K562 (cell line): Measurements from ENCODE around the gene CLDN10. TPM values are rescaled to one million over a fixed set of nuclear protein-coding genes. Genes with fewer than 3 reads are reported as not detected.

Experiments used
- ATAC-seq: fragments of 200-7000 bp; cut with Tn5 transposase; 3 replicates; pipeline ENCODE4 v1.9.1; 2020; ENCODE audit warnings: moderate library complexity
- BruUV-seq: library from RNA; stranded (reverse); fragments of 400-500 nt; replicated peaks from 2 replicates; lab custom pipeline; 2021; lab: Mats Ljungman, UMichigan
- CTCF ChIA-PET: fragments of 300-600 bp; formaldehyde crosslinking; extraction: SDS; loops from one replicate; lab custom pipeline; 2021; ENCODE audit warnings: low intra/inter-chr PET ratio; lab: Yijun Ruan, JAX
- POLR2A ChIA-PET: fragments of 300-600, 350-650 bp; sonication (Branson Sonifier 250); formaldehyde crosslinking; extraction: SDS; loops from one replicate; lab custom pipeline; 2021; ENCODE audit warnings: antibody characterized with exemption, inconsistent platforms; lab: Yijun Ruan, JAX
- DNase-seq, 4 experiments: peaks; one replicate each; pipeline versions ENCODE4 v3.0.0 to v3.0.0-alpha.2; 2011 to 2018; ENCODE audit warnings: low spot score in 3 of 4, mixed read lengths in 3 of 4; ENCODE audit errors: extremely low read depth in 1 of 4
- FAIRE-seq: peaks from 2 replicates; lab custom pipeline; 2011; peaks lifted over from hg19 to GRCh38; lab: Jason Lieb, UNC
- H2AFZ ChIP-seq: 2 replicates; pipeline ENCODE4 v1.6.0; 2011; ENCODE audit warnings: low read depth, low read length, control low read depth, inconsistent platforms
- H3K27ac ChIP-seq: fragments of 200-600 bp; 3 replicates; pipeline ENCODE4 v1.8.0; 2011; ENCODE audit warnings: low read depth, mild to moderate bottlenecking, control low read depth, inconsistent platforms, low read length, moderate library complexity, mixed read lengths; ENCODE audit errors: extremely low read depth
- H3K27me3 ChIP-seq, 2 experiments: fragments of 300-600 bp in 1 of 2; 2 replicates in 1 of 2; 3 replicates in 1 of 2; pipeline versions ENCODE4 v1.6.0 to v1.8.0; 2011; ENCODE audit warnings: inconsistent platforms in 2 of 2, low read length in 2 of 2, mild to moderate bottlenecking in 1 of 2, mixed read lengths in 1 of 2, moderate library complexity in 1 of 2; ENCODE audit not compliant: control insufficient read depth in 2 of 2, insufficient read depth in 2 of 2
- H3K36me3 ChIP-seq: fragments of 300-600 bp; 3 replicates; pipeline ENCODE4 v1.8.0; 2011; ENCODE audit warnings: mild to moderate bottlenecking, low read length, inconsistent platforms; ENCODE audit not compliant: control insufficient read depth, insufficient read depth
- H3K4me1 ChIP-seq, 2 experiments: fragments of 200-600 bp in 1 of 2; replicated peaks in 1 of 2; 2 replicates in 1 of 2; 3 replicates in 1 of 2; pipeline versions ENCODE4 v1.5.1 to v1.8.0; 2011; ENCODE audit warnings: inconsistent platforms in 2 of 2, low read length in 2 of 2, mild to moderate bottlenecking in 1 of 2, mixed read lengths in 1 of 2, moderate library complexity in 1 of 2; ENCODE audit not compliant: control insufficient read depth in 2 of 2, insufficient read depth in 2 of 2
- H3K4me2 ChIP-seq: 2 replicates; pipeline ENCODE4 v1.6.1; 2011; ENCODE audit warnings: low read length, control low read depth, inconsistent platforms, mixed read lengths; ENCODE audit not compliant: insufficient read depth
- H3K4me3 ChIP-seq: fragments of 200-600 bp; sonication (generic), shearing (Covaris generic); 2 replicates; pipeline ENCODE4 v1.5.1; 2016; ENCODE audit warnings: control low read depth, inconsistent platforms
- H3K79me2 ChIP-seq: fragments of 200-600 bp; 3 replicates; pipeline ENCODE4 v1.8.0; 2011; ENCODE audit warnings: low read length, inconsistent platforms; ENCODE audit not compliant: control insufficient read depth, insufficient read depth
- H3K9ac ChIP-seq, 2 experiments: 2 replicates each; pipeline versions ENCODE4 v1.6.0 to v1.6.1; 2011; ENCODE audit warnings: low read depth in 2 of 2, low read length in 2 of 2, control low read depth in 1 of 2, inconsistent platforms in 1 of 2, mild to moderate bottlenecking in 1 of 2, mixed read lengths in 1 of 2; ENCODE audit not compliant: insufficient read depth in 1 of 2
- H3K9me1 ChIP-seq: one replicate; pipeline ENCODE4 v1.6.0; 2011; ENCODE audit warnings: inconsistent platforms, mild to moderate bottlenecking, low read length, moderate library complexity; ENCODE audit not compliant: control insufficient read depth, insufficient read depth
- H3K9me3 ChIP-seq: replicated peaks from 2 replicates; pipeline ENCODE4 v1.5.1; 2011; ENCODE audit warnings: low read depth, low read length, inconsistent platforms; ENCODE audit not compliant: control insufficient read depth, insufficient read depth
- H4K20me1 ChIP-seq: replicated peaks from 2 replicates; pipeline ENCODE4 v1.6.1; 2011; ENCODE audit warnings: low read length, inconsistent platforms, mixed read lengths; ENCODE audit not compliant: control insufficient read depth, insufficient read depth
- COPS2 ChIP-seq: fragments of 450-650 bp; conservative IDR thresholded peaks from 2 replicates; pipeline ENCODE4 v1.6.1; 2016; ENCODE audit warnings: mild to moderate bottlenecking, moderate library complexity
- E2F5 ChIP-seq: sonication (generic); formaldehyde crosslinking; IDR thresholded peaks from 2 replicates; pipeline ENCODE4 v1.8.0; 2022; ENCODE audit warnings: mild to moderate bottlenecking, missing genetic modification reagents
- ETV5 ChIP-seq: sonication (generic); formaldehyde crosslinking; IDR thresholded peaks from 2 replicates; pipeline ENCODE4 v1.4.0; 2020; ENCODE audit warnings: low read depth, mild to moderate bottlenecking, missing genetic modification reagents
- FOXA3 ChIP-seq, 2 experiments: fragments of 450-650 bp in 1 of 2; sonication (generic) in 1 of 2; formaldehyde crosslinking; IDR thresholded peaks in 1 of 2; conservative IDR thresholded peaks in 1 of 2; 2 replicates each; pipeline versions ENCODE4 v1.4.0 to v1.8.0; 2020 to 2022; ENCODE audit warnings: mild to moderate bottlenecking in 2 of 2, missing genetic modification reagents in 1 of 2
- FUS ChIP-seq: fragments of 200-400 bp; formaldehyde crosslinking; optimal IDR thresholded peaks from 2 replicates; pipeline ENCODE3; 2017; ENCODE audit warnings: low read depth, low read length
- ILF3 ChIP-seq: fragments of 450-650 bp; IDR thresholded peaks from 2 replicates; pipeline ENCODE4 v1.6.1; 2018; ENCODE audit warnings: antibody characterized with exemption, mild to moderate bottlenecking, moderate library complexity, borderline replicate concordance
- MCM7 ChIP-seq, 2 experiments: fragments of 450-650 bp; IDR thresholded peaks; 2 replicates each; pipeline ENCODE4 v1.6.1; 2016 to 2018
- NCOA1 ChIP-seq: fragments of 450-650 bp; IDR thresholded peaks from 2 replicates; pipeline ENCODE4 v1.6.1; 2016; ENCODE audit warnings: low read depth
- POU5F1 ChIP-seq: fragments of 150-350 bp; IDR thresholded peaks from 2 replicates; pipeline ENCODE4 v1.6.1; 2014; ENCODE audit warnings: borderline replicate concordance, low read length, low read depth, mild to moderate bottlenecking; ENCODE audit not compliant: partially characterized antibody
- TFAM ChIP-seq: fragments of 250-450 bp; sonication (Bioruptor Pico); conservative IDR thresholded peaks from 2 replicates; pipeline ENCODE4 v1.5.0; 2021; ENCODE audit warnings: mild to moderate bottlenecking, moderate library complexity
- in situ Hi-C: fragments of 300-500 bp; cut with MboI; formaldehyde crosslinking; loops from 4 replicates; pipeline ENCODE4 v1.15.0; 2018; ENCODE audit warnings: inconsistent platforms, mixed read lengths
- intact Hi-C: fragments of 100-400 bp; cut with micrococcal nuclease; formaldehyde crosslinking; loops from 2 replicates; pipeline ENCODE4 v1.14.2; 2022
- polyA plus RNA-seq, 8 experiments: library from polyadenylated mRNA; depleted of rRNA in 4 of 8; stranded (reverse) in 5 of 8; unstranded in 3 of 8; fragments of >200 nt; fragmentation: Nextera tagmentation in 2 of 8; fragmentation: Illumina TruSeq in 1 of 8; extraction: Ambion mirVana in 2 of 8; extraction: Trizol in 1 of 8; gene quantifications; 2 replicates each; pipeline versions ENCODE4 v1.2.1 to v1.2.3, GENCODE V29; 2011 to 2014; ENCODE audit warnings: inconsistent platforms in 1 of 8, missing spikeins in 1 of 8
- total RNA-seq, 7 experiments: library from RNA; depleted of rRNA in 6 of 7; stranded (reverse); fragments of >200 nt in 6 of 7; fragmentation: Illumina TruSeq in 2 of 7; extraction: Trizol in 2 of 7; gene quantifications; 2 replicates each; pipeline versions ENCODE4 v1.2.1 to v1.2.3, GENCODE V29; 2011 to 2021; ENCODE audit warnings: low replicate concordance in 1 of 7
- TF ChIP-seq, protein P1 (sequence below): fragments of 450-650 bp; formaldehyde crosslinking; IDR thresholded peaks from 2 replicates; pipeline ENCODE4 v1.4.0; 2022; ENCODE audit warnings: missing genetic modification characterization
- TF ChIP-seq, protein P2 (sequence below): IDR thresholded peaks from 3 replicates; pipeline ENCODE4 v1.6.1; 2011; ENCODE audit warnings: borderline replicate concordance, mild to moderate bottlenecking, moderate library complexity; ENCODE audit not compliant: insufficient read length; ENCODE audit errors: extremely low read depth
- TF ChIP-seq, protein P3 (sequence below): fragments of 250-450 bp; sonication (Bioruptor Pico); IDR thresholded peaks from 2 replicates; pipeline ENCODE4 v1.8.0; 2022; ENCODE audit warnings: inconsistent platforms

CLDN10 gene
- total and polyA plus RNA-seq, 9 of the 15 experiments (the other 6 are each of a cell fraction or from before 2014, with no cell fraction given): not detected

GRCh38 chr13:95553581-95554385 is 1.3 kb downstream of the CLDN10 start (continued):
- TF ChIP-seq, protein P1, sequence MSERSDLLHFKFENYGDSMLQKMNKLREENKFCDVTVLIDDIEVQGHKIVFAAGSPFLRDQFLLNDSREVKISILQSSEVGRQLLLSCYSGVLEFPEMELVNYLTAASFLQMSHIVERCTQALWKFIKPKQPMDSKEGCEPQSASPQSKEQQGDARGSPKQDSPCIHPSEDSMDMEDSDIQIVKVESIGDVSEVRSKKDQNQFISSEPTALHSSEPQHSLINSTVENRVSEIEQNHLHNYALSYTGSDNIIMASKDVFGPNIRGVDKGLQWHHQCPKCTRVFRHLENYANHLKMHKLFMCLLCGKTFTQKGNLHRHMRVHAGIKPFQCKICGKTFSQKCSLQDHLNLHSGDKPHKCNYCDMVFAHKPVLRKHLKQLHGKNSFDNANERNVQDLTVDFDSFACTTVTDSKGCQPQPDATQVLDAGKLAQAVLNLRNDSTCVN (CRISPR knock-in tag): no peak
- TF ChIP-seq MCM7 (IDR thresholded peaks at IDR 0.05) (no peak), E2F5 (no peak), ILF3 (no peak)

- Histone ChIP-seq H3K36me3 (no peaks in the 10 kb centered on the region), H3K79me2 (no peaks in the 10 kb centered on the region), H3K4me2 (no peak overlapping the region), H2AFZ (no peak overlapping the region), H3K27me3 (peaks cover 24 to 29% of the 10 kb centered on the region in 2 experiments), H3K4me1 (peaks cover 0 to 7% of the 10 kb centered on the region in 2 experiments; a peak in 2 of 5 replicates), H4K20me1 (no peaks in the 10 kb centered on the region), H3K9me1 (no peaks in the 10 kb centered on the region), H3K4me3 (no peak overlapping the region), H3K9me3 (no peaks in the 10 kb centered on the region), H3K27ac (no peak overlapping the region), H3K9ac (no peak overlapping the region)
- DNase-seq (no peak), FAIRE-seq (no peak), ATAC-seq (no peak)
- ChIA-PET CTCF (no interaction called here), POLR2A (interaction anchor here (0.7 kb wide), 1 partner anchor 232 kb away, joined by 3 read pairs; no protein-coding TSS in a partner anchor)
- BruUV-seq: no TSS peak
- intact Hi-C loops: loop anchor here (10.0 kb wide), 1 partner anchor 62 kb away; no protein-coding TSS in a partner anchor
- in situ Hi-C loops: no loop called here
- no peak for TF ChIP-seq ETV5
- TF ChIP-seq COPS2: no peak
- TF ChIP-seq, protein P2, sequence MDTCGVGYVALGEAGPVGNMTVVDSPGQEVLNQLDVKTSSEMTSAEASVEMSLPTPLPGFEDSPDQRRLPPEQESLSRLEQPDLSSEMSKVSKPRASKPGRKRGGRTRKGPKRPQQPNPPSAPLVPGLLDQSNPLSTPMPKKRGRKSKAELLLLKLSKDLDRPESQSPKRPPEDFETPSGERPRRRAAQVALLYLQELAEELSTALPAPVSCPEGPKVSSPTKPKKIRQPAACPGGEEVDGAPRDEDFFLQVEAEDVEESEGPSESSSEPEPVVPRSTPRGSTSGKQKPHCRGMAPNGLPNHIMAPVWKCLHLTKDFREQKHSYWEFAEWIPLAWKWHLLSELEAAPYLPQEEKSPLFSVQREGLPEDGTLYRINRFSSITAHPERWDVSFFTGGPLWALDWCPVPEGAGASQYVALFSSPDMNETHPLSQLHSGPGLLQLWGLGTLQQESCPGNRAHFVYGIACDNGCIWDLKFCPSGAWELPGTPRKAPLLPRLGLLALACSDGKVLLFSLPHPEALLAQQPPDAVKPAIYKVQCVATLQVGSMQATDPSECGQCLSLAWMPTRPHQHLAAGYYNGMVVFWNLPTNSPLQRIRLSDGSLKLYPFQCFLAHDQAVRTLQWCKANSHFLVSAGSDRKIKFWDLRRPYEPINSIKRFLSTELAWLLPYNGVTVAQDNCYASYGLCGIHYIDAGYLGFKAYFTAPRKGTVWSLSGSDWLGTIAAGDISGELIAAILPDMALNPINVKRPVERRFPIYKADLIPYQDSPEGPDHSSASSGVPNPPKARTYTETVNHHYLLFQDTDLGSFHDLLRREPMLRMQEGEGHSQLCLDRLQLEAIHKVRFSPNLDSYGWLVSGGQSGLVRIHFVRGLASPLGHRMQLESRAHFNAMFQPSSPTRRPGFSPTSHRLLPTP: no peak
- no peak for TF ChIP-seq TFAM (CRISPR knock-in tag)
- no peak for TF ChIP-seq POU5F1
- TF ChIP-seq, protein P3, sequence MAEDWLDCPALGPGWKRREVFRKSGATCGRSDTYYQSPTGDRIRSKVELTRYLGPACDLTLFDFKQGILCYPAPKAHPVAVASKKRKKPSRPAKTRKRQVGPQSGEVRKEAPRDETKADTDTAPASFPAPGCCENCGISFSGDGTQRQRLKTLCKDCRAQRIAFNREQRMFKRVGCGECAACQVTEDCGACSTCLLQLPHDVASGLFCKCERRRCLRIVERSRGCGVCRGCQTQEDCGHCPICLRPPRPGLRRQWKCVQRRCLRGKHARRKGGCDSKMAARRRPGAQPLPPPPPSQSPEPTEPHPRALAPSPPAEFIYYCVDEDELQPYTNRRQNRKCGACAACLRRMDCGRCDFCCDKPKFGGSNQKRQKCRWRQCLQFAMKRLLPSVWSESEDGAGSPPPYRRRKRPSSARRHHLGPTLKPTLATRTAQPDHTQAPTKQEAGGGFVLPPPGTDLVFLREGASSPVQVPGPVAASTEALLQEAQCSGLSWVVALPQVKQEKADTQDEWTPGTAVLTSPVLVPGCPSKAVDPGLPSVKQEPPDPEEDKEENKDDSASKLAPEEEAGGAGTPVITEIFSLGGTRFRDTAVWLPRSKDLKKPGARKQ (CRISPR knock-in tag): no peak
- no peak for TF ChIP-seq FOXA3 (CRISPR knock-in tag; conservative IDR thresholded peaks at IDR 0.05 in 1 of 2, IDR thresholded peaks at IDR 0.05 in 1 of 2)
- no peak for TF ChIP-seq NCOA1
- no peak for TF ChIP-seq FUS
Measured at GRCh38 chr13:95557013-95557412, 4.5 kb downstream of the CLDN10 start.
